SK-N-SH (cell line): ENCODE measurements around the gene TIA1. TPM values are rescaled to one million over a fixed set of nuclear protein-coding genes. Genes with fewer than 3 reads are reported as not detected.

Source experiments
- CTCF ChIA-PET: fragments of 300-600, 350-600 bp; formaldehyde crosslinking; extraction: SDS; loops from one replicate; lab custom pipeline; 2021; lab: Yijun Ruan, JAX
- POLR2A ChIA-PET: fragments of 350-600 bp; sonication (Branson Sonifier 250); formaldehyde crosslinking; extraction: SDS; loops from one replicate; lab custom pipeline; 2020; ENCODE audit warnings: antibody characterized with exemption, inconsistent platforms; lab: Yijun Ruan, JAX
- DNase-seq: peaks from one replicate; pipeline ENCODE4 v3.0.0; 2012
- H2AFZ ChIP-seq: fragments of 200-600 bp; sonication (generic); 2 replicates; pipeline ENCODE4 v1.8.1; 2016; ENCODE audit warnings: antibody characterized with exemption, mild to moderate bottlenecking, low read depth
- H3F3A ChIP-seq: fragments of 200-600 bp; sonication (generic); replicated peaks from 2 replicates; pipeline ENCODE3; 2016; ENCODE audit warnings: antibody characterized with exemption, mild to moderate bottlenecking; ENCODE audit not compliant: insufficient read depth
- H3K27ac ChIP-seq, 2 experiments: fragments of 200-500 bp in 1 of 2; fragments of 200-600 bp in 1 of 2; sonication (Bioruptor generic) in 1 of 2; sonication (generic), shearing (Covaris generic) in 1 of 2; 2 replicates each; pipeline versions ENCODE4 v1.5.1 to v1.6.1; 2014 to 2016; ENCODE audit warnings: low read depth in 2 of 2, inconsistent platforms in 1 of 2, low read length in 1 of 2, mild to moderate bottlenecking in 1 of 2, mixed read lengths in 1 of 2
- H3K27me3 ChIP-seq: fragments of 200-600 bp; sonication (generic), shearing (Covaris generic); 2 replicates; pipeline ENCODE4 v1.6.1; 2016; ENCODE audit warnings: mixed run types; ENCODE audit not compliant: insufficient read depth
- H3K36me3 ChIP-seq, 2 experiments: fragments of 200-500 bp in 1 of 2; fragments of 200-600 bp in 1 of 2; sonication (Bioruptor generic) in 1 of 2; sonication (generic) in 1 of 2; replicated peaks in 1 of 2; 2 replicates each; pipeline versions ENCODE3 to v1.5.1; 2014 to 2016; ENCODE audit warnings: low read length in 1 of 2, mild to moderate bottlenecking in 1 of 2; ENCODE audit not compliant: insufficient read depth in 2 of 2, control insufficient read depth in 1 of 2
- H3K4me1 ChIP-seq, 2 experiments: fragments of 200-500 bp in 1 of 2; fragments of 200-600 bp in 1 of 2; sonication (Bioruptor generic) in 1 of 2; sonication (generic), shearing (Covaris generic) in 1 of 2; 2 replicates each; pipeline versions ENCODE4 v1.5.1 to v1.6.1; 2014 to 2016; ENCODE audit warnings: low read depth in 1 of 2, low read length in 1 of 2, mixed run types in 1 of 2; ENCODE audit not compliant: insufficient read depth in 2 of 2, control insufficient read depth in 1 of 2
- H3K4me2 ChIP-seq: fragments of 200-600 bp; sonication (generic), shearing (Covaris generic); 2 replicates; pipeline ENCODE4 v1.6.1; 2017; ENCODE audit warnings: mixed run types
- H3K4me3 ChIP-seq, 2 experiments: fragments of 200-500 bp in 1 of 2; fragments of 200-600 bp in 1 of 2; sonication (Bioruptor generic) in 1 of 2; sonication (generic), shearing (Covaris generic) in 1 of 2; 2 replicates each; pipeline versions ENCODE4 v1.5.1 to v1.8.1; 2014 to 2016; ENCODE audit warnings: low read depth in 2 of 2, inconsistent platforms in 1 of 2, low read length in 1 of 2, mild to moderate bottlenecking in 1 of 2, mixed read lengths in 1 of 2, moderate library complexity in 1 of 2
- H3K79me2 ChIP-seq: fragments of 200-600 bp; sonication (generic); 2 replicates; pipeline ENCODE4 v1.8.1; 2017; ENCODE audit warnings: mild to moderate bottlenecking; ENCODE audit not compliant: insufficient read depth
- H3K9ac ChIP-seq: fragments of 200-600 bp; sonication (generic); 2 replicates; pipeline ENCODE4 v1.6.1; 2017; ENCODE audit warnings: mixed run types
- H3K9me2 ChIP-seq: fragments of 200-600 bp; sonication (generic); 2 replicates; pipeline ENCODE4 v1.6.1; 2017; ENCODE audit warnings: mixed run types
- H3K9me3 ChIP-seq: fragments of 200-600 bp; sonication (generic); 2 replicates; pipeline ENCODE4 v1.6.1; 2017; ENCODE audit warnings: mixed run types, mild to moderate bottlenecking, moderate library complexity
- H4K20me1 ChIP-seq: fragments of 200-600 bp; sonication (generic); 2 replicates; pipeline ENCODE4 v1.6.1; 2017; ENCODE audit warnings: mild to moderate bottlenecking, mixed run types; ENCODE audit not compliant: insufficient read depth
- EZH2phosphoT487 ChIP-seq: fragments of 200-600 bp; sonication (generic); IDR thresholded peaks from 2 replicates; pipeline ENCODE4 v1.6.1; 2017; ENCODE audit warnings: low read depth, mixed run types, mild to moderate bottlenecking, antibody characterized with exemption, moderate library complexity, borderline replicate concordance
- FOXJ3 ChIP-seq: sonication (generic); formaldehyde crosslinking; IDR thresholded peaks from 2 replicates; pipeline ENCODE4 v1.5.1; 2020; ENCODE audit warnings: mild to moderate bottlenecking, missing genetic modification reagents
- FOXM1 ChIP-seq: IDR thresholded peaks from 2 replicates; pipeline ENCODE4 v1.4.0; 2012; ENCODE audit warnings: low read depth, mild to moderate bottlenecking
- GABPA ChIP-seq: IDR thresholded peaks from 2 replicates; pipeline ENCODE4 v1.4.0; 2012; ENCODE audit warnings: low read depth, mild to moderate bottlenecking
- GATA2 ChIP-seq: sonication (generic); formaldehyde crosslinking; IDR thresholded peaks from 2 replicates; pipeline ENCODE4 v1.5.0; 2020; ENCODE audit warnings: mild to moderate bottlenecking, missing genetic modification reagents
- MEF2A ChIP-seq: IDR thresholded peaks from 2 replicates; pipeline ENCODE4 v1.4.0; 2012; ENCODE audit warnings: low read depth, borderline replicate concordance
- NFIC ChIP-seq: IDR thresholded peaks from 2 replicates; pipeline ENCODE4 v1.4.0; 2012; ENCODE audit warnings: borderline replicate concordance
- RAD21 ChIP-seq: IDR thresholded peaks from 2 replicates; pipeline ENCODE4 v1.6.1; 2012; ENCODE audit warnings: mild to moderate bottlenecking, low read length
- RXRA ChIP-seq: IDR thresholded peaks from 2 replicates; pipeline ENCODE4 v1.4.0; 2012; ENCODE audit warnings: low read depth, mild to moderate bottlenecking, borderline replicate concordance
- SIN3A ChIP-seq: IDR thresholded peaks from 2 replicates; pipeline ENCODE4 v1.6.1; 2012; ENCODE audit warnings: low read depth, mild to moderate bottlenecking, low read length, moderate library complexity, borderline replicate concordance
- SMC3 ChIP-seq: IDR thresholded peaks from 2 replicates; pipeline ENCODE4 v1.6.1; 2012; ENCODE audit warnings: low read depth, low read length, improper control_type of control experiment
- TAF1 ChIP-seq: IDR thresholded peaks from 2 replicates; pipeline ENCODE4 v1.6.1; 2012; ENCODE audit warnings: low read depth, mild to moderate bottlenecking, low read length, moderate library complexity, borderline replicate concordance
- YY1 ChIP-seq: IDR thresholded peaks from 2 replicates; pipeline ENCODE4 v1.4.0; 2012; ENCODE audit warnings: low read depth, mild to moderate bottlenecking
- WGBS: methylation state at CpG from one replicate; pipeline ENCODE4 v1.1.6; 2017; ENCODE audit warnings: low lambda C conversion rate; 5-methylcytosine and 5-hydroxymethylcytosine counted together
- polyA plus RNA-seq, 3 experiments: library from polyadenylated mRNA; depleted of rRNA; stranded (reverse); fragments of >200 nt; gene quantifications; 2 replicates each; pipeline ENCODE4 v1.2.3, GENCODE V29; 2012
- TF ChIP-seq, protein P1 (sequence below): fragments of 150-350 bp; IDR thresholded peaks from 2 replicates; pipeline ENCODE4 v1.6.1; 2017; ENCODE audit warnings: antibody characterized with exemption, low read length, low read depth, borderline replicate concordance
- TF ChIP-seq, protein P2 (sequence below): IDR thresholded peaks from 2 replicates; pipeline ENCODE4 v1.4.0; 2012; ENCODE audit warnings: low read depth
- TF ChIP-seq, protein P3 (sequence below): IDR thresholded peaks from 2 replicates; pipeline ENCODE4; 2012
- TF ChIP-seq, protein P4 (sequence below): IDR thresholded peaks from 2 replicates; pipeline ENCODE4 v1.6.1; 2012; ENCODE audit warnings: mild to moderate bottlenecking, low read depth, low read length, moderate library complexity
- TF ChIP-seq, protein P5 (sequence below): fragments of 200-600 bp; sonication (generic); IDR thresholded peaks from 2 replicates; pipeline ENCODE4 v1.6.1; 2017; ENCODE audit warnings: antibody characterized with exemption, mild to moderate bottlenecking, moderate library complexity
- TF ChIP-seq, protein P6 (sequence below): IDR thresholded peaks from 2 replicates; pipeline ENCODE4 v1.4.0; 2012; ENCODE audit warnings: low read depth, borderline replicate concordance

The TIA1 gene
- polyA plus RNA-seq, 1 of the 3 experiments (the other 2 are of a cell fraction) = 77.7 TPM

DNA sequence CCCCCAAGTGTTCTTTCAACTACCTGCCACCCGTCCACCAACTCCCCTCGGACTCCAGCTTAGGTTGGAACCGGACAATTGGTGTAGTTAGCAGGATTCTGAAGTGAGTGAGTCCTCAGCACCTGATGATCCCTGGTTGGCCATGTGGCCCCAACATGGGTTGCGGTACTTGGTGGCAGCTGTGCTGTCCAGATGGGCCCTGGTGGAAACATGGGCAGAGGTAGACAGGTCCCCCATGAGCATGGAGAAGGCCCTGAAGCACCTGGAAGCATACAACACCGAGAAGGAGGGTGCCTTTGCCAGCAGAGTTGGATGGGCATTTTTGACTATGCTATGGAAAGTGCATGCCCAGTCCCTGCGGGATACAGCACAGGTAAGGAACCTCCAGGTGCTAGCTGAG, 46.6 kb downstream of the TIA1 start:
- Histone ChIP-seq H3K9me2 (no peaks in the 10 kb centered on the region), H3K79me2 (no peaks in the 10 kb centered on the region), H3K36me3 (no peaks in the 10 kb centered on the region), H3F3A (peaks cover 14% of the 10 kb centered on the region), H4K20me1 (no peaks in the 10 kb centered on the region), H2AFZ (no peak overlapping the region), H3K9ac (no peak overlapping the region), H3K27me3 (no peaks in the 10 kb centered on the region), H3K27ac (no peak overlapping the region), H3K4me2 (no peak overlapping the region), H3K9me3 (no peaks in the 10 kb centered on the region), H3K4me3 (no peak overlapping the region), H3K4me1 (no peaks in the 10 kb centered on the region)
- ChIA-PET POLR2A (interaction anchor here (1.4 kb wide), 1 partner anchor 11 kb away, joined by 4 read pairs; the partner anchor contains the start of gene C2orf42), CTCF (no interaction called here)
- no peak for DNase-seq
- WGBS = 83% methylated on average over 4 of the region's 6 CpGs
- TF ChIP-seq GABPA (no peak), RAD21 (no peak), SMC3 (no peak), RXRA (no peak), EZH2phosphoT487 (no peak), GATA2 (no peak), NFIC (no peak), MEF2A (no peak), YY1 (no peak), FOXJ3 (CRISPR knock-in tag) (no peak), TAF1 (no peak), FOXM1 (no peak), SIN3A (no peak)
- TF ChIP-seq, protein P1, sequence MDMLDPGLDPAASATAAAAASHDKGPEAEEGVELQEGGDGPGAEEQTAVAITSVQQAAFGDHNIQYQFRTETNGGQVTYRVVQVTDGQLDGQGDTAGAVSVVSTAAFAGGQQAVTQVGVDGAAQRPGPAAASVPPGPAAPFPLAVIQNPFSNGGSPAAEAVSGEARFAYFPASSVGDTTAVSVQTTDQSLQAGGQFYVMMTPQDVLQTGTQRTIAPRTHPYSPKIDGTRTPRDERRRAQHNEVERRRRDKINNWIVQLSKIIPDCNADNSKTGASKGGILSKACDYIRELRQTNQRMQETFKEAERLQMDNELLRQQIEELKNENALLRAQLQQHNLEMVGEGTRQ = no peak
- TF ChIP-seq, protein P2, sequence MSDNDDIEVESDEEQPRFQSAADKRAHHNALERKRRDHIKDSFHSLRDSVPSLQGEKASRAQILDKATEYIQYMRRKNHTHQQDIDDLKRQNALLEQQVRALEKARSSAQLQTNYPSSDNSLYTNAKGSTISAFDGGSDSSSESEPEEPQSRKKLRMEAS = no peak
- TF ChIP-seq, protein P3, sequence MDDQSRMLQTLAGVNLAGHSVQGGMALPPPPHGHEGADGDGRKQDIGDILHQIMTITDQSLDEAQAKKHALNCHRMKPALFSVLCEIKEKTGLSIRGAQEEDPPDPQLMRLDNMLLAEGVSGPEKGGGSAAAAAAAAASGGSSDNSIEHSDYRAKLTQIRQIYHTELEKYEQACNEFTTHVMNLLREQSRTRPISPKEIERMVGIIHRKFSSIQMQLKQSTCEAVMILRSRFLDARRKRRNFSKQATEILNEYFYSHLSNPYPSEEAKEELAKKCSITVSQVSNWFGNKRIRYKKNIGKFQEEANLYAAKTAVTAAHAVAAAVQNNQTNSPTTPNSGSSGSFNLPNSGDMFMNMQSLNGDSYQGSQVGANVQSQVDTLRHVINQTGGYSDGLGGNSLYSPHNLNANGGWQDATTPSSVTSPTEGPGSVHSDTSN = no peak
- TF ChIP-seq, protein P4, sequence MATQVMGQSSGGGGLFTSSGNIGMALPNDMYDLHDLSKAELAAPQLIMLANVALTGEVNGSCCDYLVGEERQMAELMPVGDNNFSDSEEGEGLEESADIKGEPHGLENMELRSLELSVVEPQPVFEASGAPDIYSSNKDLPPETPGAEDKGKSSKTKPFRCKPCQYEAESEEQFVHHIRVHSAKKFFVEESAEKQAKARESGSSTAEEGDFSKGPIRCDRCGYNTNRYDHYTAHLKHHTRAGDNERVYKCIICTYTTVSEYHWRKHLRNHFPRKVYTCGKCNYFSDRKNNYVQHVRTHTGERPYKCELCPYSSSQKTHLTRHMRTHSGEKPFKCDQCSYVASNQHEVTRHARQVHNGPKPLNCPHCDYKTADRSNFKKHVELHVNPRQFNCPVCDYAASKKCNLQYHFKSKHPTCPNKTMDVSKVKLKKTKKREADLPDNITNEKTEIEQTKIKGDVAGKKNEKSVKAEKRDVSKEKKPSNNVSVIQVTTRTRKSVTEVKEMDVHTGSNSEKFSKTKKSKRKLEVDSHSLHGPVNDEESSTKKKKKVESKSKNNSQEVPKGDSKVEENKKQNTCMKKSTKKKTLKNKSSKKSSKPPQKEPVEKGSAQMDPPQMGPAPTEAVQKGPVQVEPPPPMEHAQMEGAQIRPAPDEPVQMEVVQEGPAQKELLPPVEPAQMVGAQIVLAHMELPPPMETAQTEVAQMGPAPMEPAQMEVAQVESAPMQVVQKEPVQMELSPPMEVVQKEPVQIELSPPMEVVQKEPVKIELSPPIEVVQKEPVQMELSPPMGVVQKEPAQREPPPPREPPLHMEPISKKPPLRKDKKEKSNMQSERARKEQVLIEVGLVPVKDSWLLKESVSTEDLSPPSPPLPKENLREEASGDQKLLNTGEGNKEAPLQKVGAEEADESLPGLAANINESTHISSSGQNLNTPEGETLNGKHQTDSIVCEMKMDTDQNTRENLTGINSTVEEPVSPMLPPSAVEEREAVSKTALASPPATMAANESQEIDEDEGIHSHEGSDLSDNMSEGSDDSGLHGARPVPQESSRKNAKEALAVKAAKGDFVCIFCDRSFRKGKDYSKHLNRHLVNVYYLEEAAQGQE = no peak
- TF ChIP-seq, protein P5, sequence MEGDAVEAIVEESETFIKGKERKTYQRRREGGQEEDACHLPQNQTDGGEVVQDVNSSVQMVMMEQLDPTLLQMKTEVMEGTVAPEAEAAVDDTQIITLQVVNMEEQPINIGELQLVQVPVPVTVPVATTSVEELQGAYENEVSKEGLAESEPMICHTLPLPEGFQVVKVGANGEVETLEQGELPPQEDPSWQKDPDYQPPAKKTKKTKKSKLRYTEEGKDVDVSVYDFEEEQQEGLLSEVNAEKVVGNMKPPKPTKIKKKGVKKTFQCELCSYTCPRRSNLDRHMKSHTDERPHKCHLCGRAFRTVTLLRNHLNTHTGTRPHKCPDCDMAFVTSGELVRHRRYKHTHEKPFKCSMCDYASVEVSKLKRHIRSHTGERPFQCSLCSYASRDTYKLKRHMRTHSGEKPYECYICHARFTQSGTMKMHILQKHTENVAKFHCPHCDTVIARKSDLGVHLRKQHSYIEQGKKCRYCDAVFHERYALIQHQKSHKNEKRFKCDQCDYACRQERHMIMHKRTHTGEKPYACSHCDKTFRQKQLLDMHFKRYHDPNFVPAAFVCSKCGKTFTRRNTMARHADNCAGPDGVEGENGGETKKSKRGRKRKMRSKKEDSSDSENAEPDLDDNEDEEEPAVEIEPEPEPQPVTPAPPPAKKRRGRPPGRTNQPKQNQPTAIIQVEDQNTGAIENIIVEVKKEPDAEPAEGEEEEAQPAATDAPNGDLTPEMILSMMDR = no peak
- TF ChIP-seq, protein P6, sequence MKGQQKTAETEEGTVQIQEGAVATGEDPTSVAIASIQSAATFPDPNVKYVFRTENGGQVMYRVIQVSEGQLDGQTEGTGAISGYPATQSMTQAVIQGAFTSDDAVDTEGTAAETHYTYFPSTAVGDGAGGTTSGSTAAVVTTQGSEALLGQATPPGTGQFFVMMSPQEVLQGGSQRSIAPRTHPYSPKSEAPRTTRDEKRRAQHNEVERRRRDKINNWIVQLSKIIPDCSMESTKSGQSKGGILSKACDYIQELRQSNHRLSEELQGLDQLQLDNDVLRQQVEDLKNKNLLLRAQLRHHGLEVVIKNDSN = no peak
